Esophagus muscularis mucosa (tissue), 4 donors: ENCODE measurements around the gene MYZAP. TPM values are rescaled to one million over a fixed set of nuclear protein-coding genes. Genes with fewer than 3 reads are reported as not detected.

ENCODE experiments used
- DNase-seq: peaks from one replicate; pipeline ENCODE4 v3.0.0-alpha.2; 2017; ENCODE audit errors: extremely low spot score
- H3K27ac ChIP-seq, 4 donors: fragments of 200-600 bp; sonication (generic); replicated peaks in 1 of 4; 1 replicate in 3 of 4; 2 replicates in 1 of 4; pipeline ENCODE4 v1.5.1; 2016 to 2019; ENCODE audit warnings: mild to moderate bottlenecking in 1 of 4
- H3K27me3 ChIP-seq, 4 donors: fragments of 200-600 bp; sonication (generic); one replicate each; pipeline versions ENCODE4 v1.5.1 to v1.6.0; 2016 to 2019
- H3K36me3 ChIP-seq, 4 donors: fragments of 200-600 bp; sonication (generic); one replicate each; pipeline ENCODE4 v1.5.1; 2016 to 2019
- H3K4me1 ChIP-seq, 4 donors: fragments of 200-600 bp; sonication (generic); one replicate each; pipeline ENCODE4 v1.5.1; 2016 to 2019
- H3K4me3 ChIP-seq, 4 donors: fragments of 200-600 bp; sonication (generic); 1 replicate in 2 of 4; 2 replicates in 2 of 4; pipeline ENCODE4 v1.5.1; 2016 to 2019; ENCODE audit warnings: mild to moderate bottlenecking in 4 of 4, moderate library complexity in 1 of 4
- H3K9me3 ChIP-seq, 4 donors: fragments of 200-600 bp; sonication (generic); 1 replicate in 3 of 4; 2 replicates in 1 of 4; pipeline ENCODE4 v1.5.1; 2016 to 2019
- EP300 ChIP-seq: sonication (generic); formaldehyde crosslinking; IDR thresholded peaks from one replicate; pipeline ENCODE4 v1.6.1; 2017; ENCODE audit warnings: antibody characterized with exemption
- POLR2A ChIP-seq: fragments of 450-650 bp; IDR thresholded peaks from one replicate; pipeline ENCODE4 v1.6.1; 2017; ENCODE audit warnings: antibody characterized with exemption, moderate library complexity, mild to moderate bottlenecking, low read depth
- POLR2AphosphoS5 ChIP-seq, 2 donors: sonication (generic); formaldehyde crosslinking; IDR thresholded peaks; one replicate each; pipeline ENCODE4 v1.6.1; 2017; ENCODE audit warnings: antibody characterized with exemption in 2 of 2
- WGBS: methylation state at CpG from one replicate; pipeline ENCODE4 v1.1.5; 2018; 5-methylcytosine and 5-hydroxymethylcytosine counted together
- intact Hi-C: fragments of 100-400 bp; cut with DNase I; formaldehyde crosslinking; loops from one replicate; pipeline ENCODE4 v1.15.1; 2023
- total RNA-seq, 4 donors: library from RNA; depleted of rRNA; stranded (reverse); fragments of >200 nt; gene quantifications; one replicate each; pipeline versions ENCODE4 v1.1.0 to v1.2.1, GENCODE V29; 2016
- TF ChIP-seq, protein P1 (sequence below), 3 experiments: fragments of 200-600 bp in 2 of 3; fragments of 450-650 bp in 1 of 3; sonication (generic) in 2 of 3; IDR thresholded peaks; one replicate each; pipeline ENCODE4 v1.5.1; 2017 to 2019; ENCODE audit warnings: antibody characterized with exemption in 3 of 3, mild to moderate bottlenecking in 2 of 3, moderate library complexity in 1 of 3

MYZAP gene
- total RNA-seq, 4 donors from 2014 or later, result 192 to 274 (median 234) TPM

DNA sequence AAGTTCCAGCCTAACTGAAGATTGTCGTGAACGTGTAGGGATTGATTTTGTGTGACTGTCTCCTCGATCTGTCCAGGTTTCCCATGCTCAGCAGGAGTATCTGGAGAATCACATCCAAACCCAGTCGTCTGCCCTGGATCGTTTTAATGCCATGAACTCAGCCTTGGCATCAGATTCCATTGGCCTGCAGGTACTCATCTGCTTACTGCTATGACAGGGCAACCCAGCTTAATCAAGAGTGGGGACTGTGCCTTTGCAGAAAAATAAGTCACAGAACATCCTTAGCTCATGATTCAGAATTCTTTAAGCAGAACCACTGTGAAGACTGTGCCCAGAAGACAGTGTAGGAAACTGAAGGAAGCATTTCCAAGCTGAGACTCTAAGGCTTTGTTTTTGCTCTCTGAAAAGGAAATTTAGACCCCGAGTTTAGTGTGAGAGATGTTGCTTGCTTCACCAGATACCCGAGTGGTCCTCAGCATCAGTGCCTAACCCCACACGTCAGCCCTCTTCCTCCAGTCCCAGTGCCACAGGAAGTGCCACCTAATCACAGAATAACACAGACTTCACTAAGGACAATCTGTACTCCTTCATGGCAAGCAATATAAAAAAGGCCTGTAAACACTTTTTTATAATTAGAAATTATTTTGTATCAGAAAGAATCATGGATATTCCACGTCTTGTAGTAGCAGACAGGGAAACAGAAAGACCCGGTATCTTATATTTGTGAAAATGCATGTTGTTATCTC, 34.2 kb downstream of the MYZAP start:
- TF ChIP-seq POLR2AphosphoS5 (IDR thresholded peaks at IDR 0.05), result no peak
- no peak for TF ChIP-seq EP300
- TF ChIP-seq POLR2A, result no peak
- TF ChIP-seq, protein P1, sequence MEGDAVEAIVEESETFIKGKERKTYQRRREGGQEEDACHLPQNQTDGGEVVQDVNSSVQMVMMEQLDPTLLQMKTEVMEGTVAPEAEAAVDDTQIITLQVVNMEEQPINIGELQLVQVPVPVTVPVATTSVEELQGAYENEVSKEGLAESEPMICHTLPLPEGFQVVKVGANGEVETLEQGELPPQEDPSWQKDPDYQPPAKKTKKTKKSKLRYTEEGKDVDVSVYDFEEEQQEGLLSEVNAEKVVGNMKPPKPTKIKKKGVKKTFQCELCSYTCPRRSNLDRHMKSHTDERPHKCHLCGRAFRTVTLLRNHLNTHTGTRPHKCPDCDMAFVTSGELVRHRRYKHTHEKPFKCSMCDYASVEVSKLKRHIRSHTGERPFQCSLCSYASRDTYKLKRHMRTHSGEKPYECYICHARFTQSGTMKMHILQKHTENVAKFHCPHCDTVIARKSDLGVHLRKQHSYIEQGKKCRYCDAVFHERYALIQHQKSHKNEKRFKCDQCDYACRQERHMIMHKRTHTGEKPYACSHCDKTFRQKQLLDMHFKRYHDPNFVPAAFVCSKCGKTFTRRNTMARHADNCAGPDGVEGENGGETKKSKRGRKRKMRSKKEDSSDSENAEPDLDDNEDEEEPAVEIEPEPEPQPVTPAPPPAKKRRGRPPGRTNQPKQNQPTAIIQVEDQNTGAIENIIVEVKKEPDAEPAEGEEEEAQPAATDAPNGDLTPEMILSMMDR (IDR thresholded peaks at IDR 0.05), result no peak
- Histone ChIP-seq H3K4me3 (no peak overlapping the region), H3K9me3 (no peaks in the 10 kb centered on the region), H3K36me3 (peaks cover 26 to 89% (median 68%) of the 10 kb centered on the region in 4 donors), H3K27ac (no peak overlapping the region), H3K4me1 (peaks cover 6 to 20% (median 11%) of the 10 kb centered on the region in 4 donors), H3K27me3 (no peaks in the 10 kb centered on the region)
- intact Hi-C loops, result no loop called here
- DNase-seq, result no peak
- 69% methylated on average over 10 of the region's 10 CpGs for WGBS

DNA sequence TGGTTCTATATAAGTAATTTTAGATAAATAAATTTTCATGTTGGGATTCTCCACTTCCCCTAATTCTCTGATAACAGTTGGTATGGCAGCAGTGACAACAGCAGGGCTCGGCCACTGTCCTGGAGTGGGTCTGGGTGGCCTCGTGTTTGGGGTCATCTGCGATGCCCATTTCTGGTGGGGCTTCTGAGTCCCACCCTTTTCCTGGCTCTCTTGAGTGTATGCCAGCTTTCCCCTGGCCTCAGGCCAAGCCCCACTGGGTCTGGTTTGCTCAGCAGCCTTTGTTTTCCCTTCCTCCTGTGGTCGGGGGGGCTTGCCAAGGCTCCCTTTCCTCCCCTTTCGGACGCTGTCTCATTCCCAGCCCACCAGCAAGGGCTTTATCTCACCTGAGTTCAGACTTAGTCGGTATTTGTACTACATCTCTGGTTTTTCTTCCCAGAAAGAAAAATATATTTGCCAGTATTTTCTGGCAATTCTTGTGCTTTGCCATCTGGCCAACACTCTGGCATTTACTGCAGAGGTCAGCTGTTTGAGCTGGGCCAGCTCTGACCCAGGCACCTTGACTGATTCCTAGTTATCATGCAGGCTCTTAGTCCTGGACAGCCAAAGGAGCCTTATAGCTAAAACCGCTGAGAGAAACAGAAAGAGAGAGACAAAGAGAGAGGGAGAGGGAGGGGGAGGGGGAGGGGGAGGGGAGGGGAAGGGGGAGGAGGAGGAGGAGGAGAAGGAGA, 35.2 kb downstream of the MYZAP start:
- Histone ChIP-seq H3K9me3 (no peaks in the 10 kb centered on the region), H3K4me3 (no peak overlapping the region), H3K36me3 (peaks cover 19 to 92% (median 72%) of the 10 kb centered on the region in 4 donors), H3K27me3 (no peaks in the 10 kb centered on the region), H3K27ac (peak overlapping the region in 1 of 4 donors; percentile 23), H3K4me1 (peaks cover 14 to 27% (median 17%) of the 10 kb centered on the region in 4 donors)
- peak in 1 of 2 donors; percentile 5 for TF ChIP-seq POLR2AphosphoS5 (IDR thresholded peaks at IDR 0.05)
- TF ChIP-seq EP300, result no peak
- DNase-seq, result no peak
- intact Hi-C loops, result no loop called here
- 52% methylated on average over 8 of the region's 8 CpGs for WGBS

- TF ChIP-seq, protein P1 (IDR thresholded peaks at IDR 0.05), result no peak
- TF ChIP-seq POLR2A, result no peak
- no peak for TF ChIP-seq EP300
- TF ChIP-seq POLR2AphosphoS5 (IDR thresholded peaks at IDR 0.05), result no peak
- H3K4me1 ChIP-seq, result peaks cover 53 to 58% (median 56%) of the 10 kb centered on the region in 4 donors
- WGBS, result 87% methylated on average over 5 of the region's 5 CpGs
- no peaks in the 10 kb centered on the region for H3K9me3 ChIP-seq
- no peak for DNase-seq
- no peaks in the 10 kb centered on the region for H3K27me3 ChIP-seq
- peaks cover 28 to 71% (median 61%) of the 10 kb centered on the region in 4 donors for H3K36me3 ChIP-seq
- intact Hi-C loops, result no loop called here
- H3K4me3 ChIP-seq, result no peak overlapping the region
- peak overlapping the region in 1 of 4 donors; percentile 89 for H3K27ac ChIP-seq
Observed at GRCh38 chr15:57631386-57632110, 39.8 kb downstream of the MYZAP start.

DNA sequence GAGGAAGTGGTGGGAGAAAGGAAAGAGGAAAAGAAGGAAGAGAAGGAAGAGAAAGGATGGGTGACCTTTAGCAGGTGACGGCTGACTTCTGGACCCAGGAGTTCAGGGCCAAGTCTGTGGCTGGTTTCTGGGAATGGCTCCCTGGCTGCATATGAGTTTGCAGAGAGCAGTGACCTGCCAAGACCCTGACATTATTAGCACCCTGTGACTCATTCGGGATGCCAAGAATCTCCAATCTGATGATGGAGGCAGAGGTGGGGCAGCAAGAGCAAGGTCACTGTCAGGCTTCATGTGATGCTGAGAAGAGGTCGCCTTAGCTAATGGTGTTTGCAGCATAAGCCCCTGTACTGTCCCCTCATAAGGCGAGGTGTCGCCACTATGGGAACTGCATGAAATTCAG, 42.6 kb downstream of the MYZAP start:
- no peaks in the 10 kb centered on the region for H3K9me3 ChIP-seq
- intact Hi-C loops, result no loop called here
- no peak for DNase-seq
- 79% methylated on average over 5 of the region's 5 CpGs for WGBS
- H3K36me3 ChIP-seq, result peaks cover 21 to 84% (median 60%) of the 10 kb centered on the region in 4 donors
- peaks cover 54 to 67% (median 58%) of the 10 kb centered on the region in 4 donors for H3K4me1 ChIP-seq
- no peak overlapping the region for H3K4me3 ChIP-seq
- TF ChIP-seq POLR2AphosphoS5 (IDR thresholded peaks at IDR 0.05), result peak in 1 of 2 donors; percentile 46
- TF ChIP-seq POLR2A, result no peak
- H3K27ac ChIP-seq, result peak overlapping the region; percentile 83 to 89 (median 86)
- no peaks in the 10 kb centered on the region for H3K27me3 ChIP-seq

GRCh38 chr15:57635300-57635909, 43.7 kb downstream of the MYZAP start:
- intact Hi-C loops, result no loop called here
- DNase-seq, result peak; percentile 92
- H3K27ac ChIP-seq, result peak overlapping the region; percentile 83 to 89 (median 86)
- TF ChIP-seq EP300, result peak; percentile 91
- no peak for TF ChIP-seq POLR2A
- TF ChIP-seq, protein P1 (IDR thresholded peaks at IDR 0.05), result peak; percentile 14 to 42 (median 39)
- peak; percentile 89 to 91 for TF ChIP-seq POLR2AphosphoS5 (IDR thresholded peaks at IDR 0.05)
- 62% methylated on average over 7 of the region's 7 CpGs for WGBS
- H3K36me3 ChIP-seq, result peaks cover 30 to 84% (median 59%) of the 10 kb centered on the region in 4 donors
- no peak overlapping the region for H3K4me3 ChIP-seq
- H3K27me3 ChIP-seq, result no peaks in the 10 kb centered on the region
- no peaks in the 10 kb centered on the region for H3K9me3 ChIP-seq
- H3K4me1 ChIP-seq, result peaks cover 54 to 67% (median 58%) of the 10 kb centered on the region in 4 donors
